HepG2 (cell line): ENCODE data around the gene RPL3.

ENCODE experiments used
- ATF7 ChIP-seq, 2 experiments: fragments of 450-650 bp in 1 of 2; sonication (generic) in 1 of 2; formaldehyde crosslinking in 1 of 2; IDR thresholded peaks; 2 replicates each; pipeline versions ENCODE4 v1.4.0 to v1.6.1; 2016 to 2020; ENCODE audit warnings: antibody characterized with exemption in 1 of 2, mild to moderate bottlenecking in 1 of 2, missing genetic modification reagents in 1 of 2
- MAFK ChIP-seq, 2 experiments: IDR thresholded peaks in 1 of 2; conservative IDR thresholded peaks in 1 of 2; 2 replicates each; pipeline ENCODE4 v1.6.1; 2011; ENCODE audit warnings: improper control_type of control experiment in 2 of 2, low read length in 2 of 2
- POLR2A ChIP-seq, 2 experiments: IDR thresholded peaks; 2 replicates each; pipeline ENCODE4 v1.6.1; 2011; ENCODE audit warnings: low read depth in 2 of 2, low read length in 2 of 2, mild to moderate bottlenecking in 1 of 2, moderate library complexity in 1 of 2; ENCODE audit not compliant: insufficient read depth in 1 of 2
- POLR2AphosphoS5 ChIP-seq: IDR thresholded peaks from 2 replicates; pipeline ENCODE4 v1.6.1; 2012; ENCODE audit warnings: low read depth, low read length
- TCF12 ChIP-seq, 2 experiments: fragments of 450-650 bp in 1 of 2; sonication (generic) in 1 of 2; formaldehyde crosslinking in 1 of 2; IDR thresholded peaks; 2 replicates each; pipeline versions ENCODE4 v1.6.1 to v1.8.0; 2017 to 2022; ENCODE audit warnings: antibody characterized with exemption in 1 of 2, mild to moderate bottlenecking in 1 of 2, missing genetic modification reagents in 1 of 2, moderate library complexity in 1 of 2
- TCF7 ChIP-seq: sonication (generic); IDR thresholded peaks from 2 replicates; pipeline ENCODE4 v1.6.1; 2016; ENCODE audit warnings: antibody characterized with exemption, low read depth
- ZBED4 ChIP-seq: sonication (generic); formaldehyde crosslinking; IDR thresholded peaks from 2 replicates; pipeline ENCODE4 v1.4.0; 2020; ENCODE audit warnings: missing genetic modification reagents, borderline replicate concordance
- ZBTB7A ChIP-seq: sonication (generic); formaldehyde crosslinking; IDR thresholded peaks from 2 replicates; pipeline ENCODE4 v1.8.0; 2022; ENCODE audit warnings: mild to moderate bottlenecking, missing genetic modification reagents
- ZNF143 ChIP-seq: sonication (generic); formaldehyde crosslinking; IDR thresholded peaks from 2 replicates; pipeline ENCODE4 v1.4.0; 2020; ENCODE audit warnings: missing genetic modification reagents
- ZNF17 ChIP-seq: sonication (generic); formaldehyde crosslinking; IDR thresholded peaks from 2 replicates; pipeline ENCODE4 v1.5.0; 2020; ENCODE audit warnings: mild to moderate bottlenecking, missing genetic modification reagents
- ZNF274 ChIP-seq: sonication (generic); formaldehyde crosslinking; IDR thresholded peaks from 2 replicates; pipeline ENCODE4 v1.5.1; 2020; ENCODE audit warnings: mild to moderate bottlenecking, missing genetic modification reagents
- ZNF362 ChIP-seq: sonication (generic); formaldehyde crosslinking; IDR thresholded peaks from 2 replicates; pipeline ENCODE4 v1.4.0; 2020; ENCODE audit warnings: missing genetic modification reagents, mild to moderate bottlenecking, borderline replicate concordance

GRCh38 chr22:39314251-39314971 lies 5.0 kb downstream of the RPL3 start:
- TF ChIP-seq TCF7 (no peak), ZBTB7A (CRISPR knock-in tag) (no peak), ATF7 (IDR thresholded peaks at IDR 0.05) (no peak), ATF7 (CRISPR knock-in tag; IDR thresholded peaks at IDR 0.05) (no peak), ZNF362 (CRISPR knock-in tag) (no peak), ZNF143 (CRISPR knock-in tag) (no peak), ZNF17 (CRISPR knock-in tag) (no peak), POLR2AphosphoS5 (peak; percentile 34), TCF12 (IDR thresholded peaks at IDR 0.05) (no peak), TCF12 (CRISPR knock-in tag; IDR thresholded peaks at IDR 0.05) (no peak), ZNF274 (CRISPR knock-in tag) (no peak), MAFK (conservative IDR thresholded peaks at IDR 0.05 in 1 of 2, IDR thresholded peaks at IDR 0.05 in 1 of 2; ENCODE audit: low read length in 2 of 2) (no peak), ZBED4 (no peak), POLR2A (IDR thresholded peaks at IDR 0.05; ENCODE audit: insufficient read depth in 1 of 2, low read depth in 2 of 2, low read length in 2 of 2) (peak; percentile 5 to 51; a peak in 3 of 4 replicates)
